ENCODE results near the gene MICU1.

GRCh38 chr10:72630144-72630543 is 4.3 kb upstream of the MICU1 start:
- TF ChIP-seq POLR2A (IDR thresholded peaks at IDR 0.05) (no peak), CTCF (IDR thresholded peaks at IDR 0.05) (no peak)
